ENCODE results near the gene SPATA31C1.

Gene SPATA31C1

DNA sequence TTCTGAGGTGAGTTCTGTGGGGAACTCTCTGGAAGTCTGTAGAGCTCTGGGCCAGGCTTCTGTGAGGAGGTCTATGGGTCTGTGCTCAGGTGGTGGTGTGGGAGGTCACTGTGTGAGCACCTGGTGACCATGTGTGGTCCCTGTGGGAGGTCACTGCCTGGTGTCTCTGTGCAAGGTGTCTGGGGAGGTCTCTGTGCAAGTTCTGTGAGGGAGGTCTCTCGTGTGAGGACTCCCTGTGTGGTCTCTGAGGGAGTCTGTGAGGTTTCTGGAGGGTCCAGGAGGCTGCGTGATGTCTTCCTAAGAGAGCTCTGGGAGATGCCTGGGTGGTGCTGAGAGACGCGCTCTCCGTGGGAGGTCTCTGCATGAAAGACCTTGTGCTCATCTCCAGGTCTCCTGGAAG, 41.1 kb upstream of the SPATA31C1 start:
- ATAC-seq (ENCODE audit: insufficient read depth, low read depth) (no peak), DNase-seq (no peak)
- H3K36me3 ChIP-seq (ENCODE audit: insufficient read depth, low read length): no peaks in the 10 kb centered on the region
- H3K79me2 ChIP-seq (ENCODE audit: insufficient read depth, low read length): no peaks in the 10 kb centered on the region
- no peak overlapping the region for H3K4me2 ChIP-seq (ENCODE audit: insufficient read depth, low read length)
- peaks cover 4% of the 10 kb centered on the region for H3K27me3 ChIP-seq (ENCODE audit: insufficient read depth, low read length, poor library complexity)
- H2AFZ ChIP-seq (ENCODE audit: low read depth, low read length): no peak overlapping the region
- H4K20me1 ChIP-seq (ENCODE audit: insufficient read depth, low read length): no peaks in the 10 kb centered on the region
- no peaks in the 10 kb centered on the region for H3K9me3 ChIP-seq (ENCODE audit: insufficient read depth, low read length, severe bottlenecking)
- TF ChIP-seq EZH2 (IDR thresholded peaks at IDR 0.05; ENCODE audit: borderline replicate concordance, low read depth, low read length, severe bottlenecking): no peak
- TF ChIP-seq, protein P1, sequence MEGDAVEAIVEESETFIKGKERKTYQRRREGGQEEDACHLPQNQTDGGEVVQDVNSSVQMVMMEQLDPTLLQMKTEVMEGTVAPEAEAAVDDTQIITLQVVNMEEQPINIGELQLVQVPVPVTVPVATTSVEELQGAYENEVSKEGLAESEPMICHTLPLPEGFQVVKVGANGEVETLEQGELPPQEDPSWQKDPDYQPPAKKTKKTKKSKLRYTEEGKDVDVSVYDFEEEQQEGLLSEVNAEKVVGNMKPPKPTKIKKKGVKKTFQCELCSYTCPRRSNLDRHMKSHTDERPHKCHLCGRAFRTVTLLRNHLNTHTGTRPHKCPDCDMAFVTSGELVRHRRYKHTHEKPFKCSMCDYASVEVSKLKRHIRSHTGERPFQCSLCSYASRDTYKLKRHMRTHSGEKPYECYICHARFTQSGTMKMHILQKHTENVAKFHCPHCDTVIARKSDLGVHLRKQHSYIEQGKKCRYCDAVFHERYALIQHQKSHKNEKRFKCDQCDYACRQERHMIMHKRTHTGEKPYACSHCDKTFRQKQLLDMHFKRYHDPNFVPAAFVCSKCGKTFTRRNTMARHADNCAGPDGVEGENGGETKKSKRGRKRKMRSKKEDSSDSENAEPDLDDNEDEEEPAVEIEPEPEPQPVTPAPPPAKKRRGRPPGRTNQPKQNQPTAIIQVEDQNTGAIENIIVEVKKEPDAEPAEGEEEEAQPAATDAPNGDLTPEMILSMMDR (IDR thresholded peaks at IDR 0.05; ENCODE audit: borderline replicate concordance, extremely low read depth, low read length, poor library complexity, severe bottlenecking): no peak
- no peaks in the 10 kb centered on the region for H3K4me1 ChIP-seq (ENCODE audit: insufficient read depth, low read length)
- no peak overlapping the region for H3K27ac ChIP-seq (ENCODE audit: low read length)
- no peak overlapping the region for H3K9ac ChIP-seq (ENCODE audit: low read depth, low read length)
- H3K4me3 ChIP-seq (ENCODE audit: low read depth in 1 of 2, low read length in 2 of 2): no peak overlapping the region

DNA sequence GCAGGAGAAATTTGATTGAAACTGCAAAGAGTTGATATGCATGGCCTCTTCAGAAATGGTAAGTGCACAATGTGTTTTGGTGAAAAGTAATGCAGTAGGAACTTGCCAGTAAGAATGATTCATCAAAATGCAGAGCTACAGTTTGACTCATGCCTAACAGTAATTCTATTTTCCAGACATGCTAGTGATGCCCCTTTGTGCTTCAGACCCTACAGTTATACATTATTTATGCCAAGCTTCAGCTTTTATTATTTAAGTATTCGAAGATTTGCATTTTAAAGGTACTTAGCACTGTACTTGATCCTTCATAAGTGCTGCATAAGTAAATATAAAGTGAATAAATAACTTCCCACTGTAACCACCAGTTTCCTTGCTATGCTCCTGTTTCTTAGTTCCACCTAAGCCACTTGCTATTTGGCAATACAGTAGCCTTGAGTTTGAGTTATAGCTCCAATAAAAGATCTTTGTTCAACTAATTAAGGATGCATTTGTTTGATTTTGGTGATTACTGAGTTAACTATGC, 38.7 kb upstream of the SPATA31C1 start:
- no peaks in the 10 kb centered on the region for H3K4me1 ChIP-seq (ENCODE audit: insufficient read depth, low read length)
- no peaks in the 10 kb centered on the region for H3K79me2 ChIP-seq (ENCODE audit: insufficient read depth, low read length)
- H3K36me3 ChIP-seq (ENCODE audit: insufficient read depth, low read length): no peaks in the 10 kb centered on the region
- no peak overlapping the region for H3K27ac ChIP-seq (ENCODE audit: low read length)
- TF ChIP-seq EZH2 (IDR thresholded peaks at IDR 0.05; ENCODE audit: borderline replicate concordance, low read depth, low read length, severe bottlenecking): no peak
- TF ChIP-seq, protein P1 (IDR thresholded peaks at IDR 0.05; ENCODE audit: borderline replicate concordance, extremely low read depth, low read length, poor library complexity, severe bottlenecking): no peak
- H4K20me1 ChIP-seq (ENCODE audit: insufficient read depth, low read length): no peaks in the 10 kb centered on the region
- H3K27me3 ChIP-seq (ENCODE audit: insufficient read depth, low read length, poor library complexity): peaks cover 4% of the 10 kb centered on the region
- H3K9me3 ChIP-seq (ENCODE audit: insufficient read depth, low read length, severe bottlenecking): no peaks in the 10 kb centered on the region
- no peak for DNase-seq
- ATAC-seq (ENCODE audit: insufficient read depth, low read depth): no peak
- H3K4me3 ChIP-seq (ENCODE audit: low read depth in 1 of 2, low read length in 2 of 2): no peak overlapping the region
- no peak overlapping the region for H2AFZ ChIP-seq (ENCODE audit: low read depth, low read length)
- no peak overlapping the region for H3K4me2 ChIP-seq (ENCODE audit: insufficient read depth, low read length)
- H3K9ac ChIP-seq (ENCODE audit: low read depth, low read length): no peak overlapping the region

DNA sequence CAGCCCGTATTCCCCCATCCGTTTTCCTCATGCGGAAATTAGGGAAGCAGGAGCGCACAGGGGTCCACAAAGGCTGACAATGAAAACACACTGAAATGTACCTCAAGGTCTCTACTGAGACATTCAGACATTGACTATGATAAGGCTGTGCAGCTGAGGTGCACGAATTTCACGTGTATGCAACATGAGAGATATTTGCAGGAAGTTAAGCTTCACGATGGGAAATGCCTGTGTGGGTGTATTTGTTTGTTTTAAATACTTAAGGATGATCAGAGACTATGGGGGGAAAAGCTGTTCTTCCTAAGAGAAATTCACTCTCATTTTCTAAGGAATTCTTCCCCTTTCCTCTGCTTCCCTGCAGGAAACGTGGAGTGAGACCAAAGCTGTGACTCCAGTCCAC, 37.6 kb upstream of the SPATA31C1 start:
- no peak overlapping the region for H3K4me2 ChIP-seq (ENCODE audit: insufficient read depth, low read length)
- H3K9me3 ChIP-seq (ENCODE audit: insufficient read depth, low read length, severe bottlenecking): no peaks in the 10 kb centered on the region
- no peaks in the 10 kb centered on the region for H3K4me1 ChIP-seq (ENCODE audit: insufficient read depth, low read length)
- TF ChIP-seq EZH2 (IDR thresholded peaks at IDR 0.05; ENCODE audit: borderline replicate concordance, low read depth, low read length, severe bottlenecking): no peak
- TF ChIP-seq, protein P1 (IDR thresholded peaks at IDR 0.05; ENCODE audit: borderline replicate concordance, extremely low read depth, low read length, poor library complexity, severe bottlenecking): no peak
- no peak overlapping the region for H3K9ac ChIP-seq (ENCODE audit: low read depth, low read length)
- no peak for ATAC-seq (ENCODE audit: insufficient read depth, low read depth)
- no peak overlapping the region for H3K4me3 ChIP-seq (ENCODE audit: low read depth in 1 of 2, low read length in 2 of 2)
- no peak for DNase-seq
- no peaks in the 10 kb centered on the region for H4K20me1 ChIP-seq (ENCODE audit: insufficient read depth, low read length)
- no peak overlapping the region for H2AFZ ChIP-seq (ENCODE audit: low read depth, low read length)
- no peak overlapping the region for H3K27ac ChIP-seq (ENCODE audit: low read length)
- no peaks in the 10 kb centered on the region for H3K27me3 ChIP-seq (ENCODE audit: insufficient read depth, low read length, poor library complexity)
- H3K79me2 ChIP-seq (ENCODE audit: insufficient read depth, low read length): no peaks in the 10 kb centered on the region
- H3K36me3 ChIP-seq (ENCODE audit: insufficient read depth, low read length): no peaks in the 10 kb centered on the region

DNA sequence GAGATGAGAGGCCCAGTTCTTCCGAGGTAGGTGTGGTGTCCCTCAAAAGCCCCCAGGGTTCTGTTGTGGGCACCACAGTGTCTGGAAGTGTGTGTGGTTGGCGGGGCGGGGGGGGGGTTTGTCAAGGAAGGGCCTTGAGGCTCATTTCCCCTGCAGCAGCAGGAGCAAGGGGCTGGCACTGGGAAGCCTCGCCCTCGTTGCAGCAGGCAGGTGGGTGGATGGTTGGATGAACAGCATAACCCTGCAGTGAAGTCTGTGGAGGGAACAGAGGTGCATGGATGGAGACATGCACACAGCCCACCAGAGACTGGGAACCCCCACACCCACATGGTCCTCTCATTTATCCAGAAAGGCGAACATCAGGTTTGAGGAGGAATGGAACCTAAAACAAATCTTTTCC, 37.1 kb upstream of the SPATA31C1 start:
- Histone ChIP-seq H3K9ac (ENCODE audit: low read depth, low read length) (no peak overlapping the region), H2AFZ (ENCODE audit: low read depth, low read length) (no peak overlapping the region), H3K36me3 (ENCODE audit: insufficient read depth, low read length) (no peaks in the 10 kb centered on the region)

More for the DNA sequence above, 37.1 kb upstream of the SPATA31C1 start:
- no peaks in the 10 kb centered on the region for H3K79me2 ChIP-seq (ENCODE audit: insufficient read depth, low read length)
- no peaks in the 10 kb centered on the region for H3K4me1 ChIP-seq (ENCODE audit: insufficient read depth, low read length)
- no peaks in the 10 kb centered on the region for H4K20me1 ChIP-seq (ENCODE audit: insufficient read depth, low read length)
- H3K9me3 ChIP-seq (ENCODE audit: insufficient read depth, low read length, severe bottlenecking): no peaks in the 10 kb centered on the region
- no peak for ATAC-seq (ENCODE audit: insufficient read depth, low read depth)
- no peaks in the 10 kb centered on the region for H3K27me3 ChIP-seq (ENCODE audit: insufficient read depth, low read length, poor library complexity)
- no peak overlapping the region for H3K4me3 ChIP-seq (ENCODE audit: low read depth in 1 of 2, low read length in 2 of 2)
- TF ChIP-seq EZH2 (IDR thresholded peaks at IDR 0.05; ENCODE audit: borderline replicate concordance, low read depth, low read length, severe bottlenecking): no peak
- TF ChIP-seq, protein P1 (IDR thresholded peaks at IDR 0.05; ENCODE audit: borderline replicate concordance, extremely low read depth, low read length, poor library complexity, severe bottlenecking): no peak
- no peak overlapping the region for H3K4me2 ChIP-seq (ENCODE audit: insufficient read depth, low read length)
- H3K27ac ChIP-seq (ENCODE audit: low read length): no peak overlapping the region
- DNase-seq: no peak
